Natural killer cell (primary cell): ENCODE measurements around the gene SH3RF2. TPM values are rescaled to one million over a fixed set of nuclear protein-coding genes. Genes with fewer than 3 reads are reported as not detected.
"Not testable (repeated sequence)": the region's sequence is repeated elsewhere in the genome, so short reads cannot be mapped to it uniquely, and the experiment has no call there.

ENCODE experiments used
- ATAC-seq, 3 donors: fragments of 150-1000 bp in 2 of 3; fragments of 200-7000 bp in 1 of 3; cut with Tn5 transposase; 1 replicate in 1 of 3; 2 replicates in 2 of 3; pipeline ENCODE4 v1.10.0; 2021; ENCODE audit warnings: mild to moderate bottlenecking in 2 of 3, moderate library complexity in 2 of 3
- DNase-seq, 2 donors: peaks; one replicate each; pipeline versions ENCODE4 v3.0.0 to v3.0.0-alpha.2; 2013 to 2021; ENCODE audit warnings: mixed read lengths in 1 of 2
- H3K27ac ChIP-seq: one replicate; pipeline ENCODE4 v1.5.1; 2013; ENCODE audit warnings: mild to moderate bottlenecking, low read length
- H3K27me3 ChIP-seq: one replicate; pipeline ENCODE4 v1.6.1; 2013; ENCODE audit warnings: low read length; ENCODE audit not compliant: control insufficient read depth, insufficient read depth
- H3K36me3 ChIP-seq: one replicate; pipeline ENCODE4 v1.6.1; 2013; ENCODE audit warnings: low read length; ENCODE audit not compliant: control insufficient read depth, insufficient read depth
- H3K4me1 ChIP-seq: one replicate; pipeline ENCODE4 v1.6.1; 2013; ENCODE audit warnings: low read length; ENCODE audit not compliant: control insufficient read depth, insufficient read depth
- H3K4me3 ChIP-seq: one replicate; pipeline ENCODE4 v1.5.1; 2013; ENCODE audit warnings: low read length
- H3K9me3 ChIP-seq: one replicate; pipeline ENCODE4 v1.6.1; 2013; ENCODE audit warnings: low read length; ENCODE audit not compliant: control insufficient read depth, insufficient read depth
- H3K27ac Mint-ChIP-seq, 2 donors: one replicate each; pipeline ENCODE4 v1.8.0; 2022; ENCODE audit warnings: mild to moderate bottlenecking in 2 of 2, mixed read lengths in 2 of 2, moderate library complexity in 1 of 2
- H3K27me3 Mint-ChIP-seq, 2 donors: one replicate each; pipeline ENCODE4 v1.8.0; 2022; ENCODE audit warnings: low read depth in 2 of 2, mixed read lengths in 2 of 2
- H3K36me3 Mint-ChIP-seq: one replicate; pipeline ENCODE4 v1.8.0; 2022; ENCODE audit warnings: mixed read lengths
- H3K4me1 Mint-ChIP-seq, 2 donors: one replicate each; pipeline ENCODE4 v1.8.0; 2022; ENCODE audit warnings: mixed read lengths in 2 of 2
- H3K4me3 Mint-ChIP-seq: one replicate; pipeline ENCODE4 v1.8.0; 2022; ENCODE audit warnings: mild to moderate bottlenecking, moderate library complexity, mixed read lengths
- H3K9me3 Mint-ChIP-seq, 2 donors: one replicate each; pipeline ENCODE4 v1.8.0; 2022; ENCODE audit warnings: mixed read lengths in 2 of 2
- CTCF ChIP-seq: fragments of 200-600 bp; IDR thresholded peaks from one replicate; pipeline ENCODE4 v1.8.0; 2022; ENCODE audit warnings: antibody characterized with exemption
- WGBS: methylation state at CpG from one replicate; pipeline ENCODE4 v1.1.7; 2013; ENCODE audit warnings: missing lambda C conversion rate; ENCODE audit not compliant: insufficient coverage; 5-methylcytosine and 5-hydroxymethylcytosine counted together
- intact Hi-C: fragments of 100-400 bp; cut with micrococcal nuclease; formaldehyde crosslinking; loops from one replicate; pipeline ENCODE4 v1.14.2; 2022
- total RNA-seq, 4 donors: library from RNA; stranded (reverse); fragments of 120-200 nt in 1 of 4; gene quantifications; one replicate each; pipeline versions ENCODE4 v1.2.3 to v1.2.4, GENCODE V29; 2013 to 2022

Gene SH3RF2
- total RNA-seq, 3 donors from 2014 or later (not counting 1 experiment from before 2014, with no cell fraction given): 0.28 to 0.35 TPM; not detected in 1

DNA sequence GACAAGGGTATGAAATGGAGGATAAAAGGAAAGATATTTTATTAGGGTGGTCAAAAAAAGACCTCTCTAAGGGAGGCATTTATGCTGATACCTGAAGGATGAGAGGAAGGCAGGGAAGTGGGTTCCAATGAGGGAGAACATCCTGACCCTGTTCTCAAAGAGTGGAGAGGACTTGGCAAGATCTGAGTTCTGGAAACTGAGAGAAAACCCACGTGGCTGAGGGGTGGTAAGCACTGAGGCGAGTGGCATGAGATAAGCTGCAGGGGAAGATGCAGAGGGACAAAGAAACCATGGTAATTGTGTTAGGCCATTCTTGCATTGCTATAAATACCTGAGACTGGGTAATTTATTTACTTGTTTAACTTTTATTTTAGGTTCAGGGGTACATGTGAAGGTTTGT, 16.8 kb downstream of the SH3RF2 start:
- TF ChIP-seq CTCF: no peak
- Mint-ChIP-seq H3K4me3 (no peak overlapping the region), H3K36me3 (no peaks in the 10 kb centered on the region), H3K27ac (no peak overlapping the region), H3K4me1 (no peaks in the 10 kb centered on the region), H3K9me3 (no peaks in the 10 kb centered on the region), H3K27me3 (peaks cover 0 to 7% of the 10 kb centered on the region in 2 donors)
- H3K4me3 ChIP-seq: no peak overlapping the region
- ATAC-seq (no peak), DNase-seq (no peak)
- H3K27ac ChIP-seq: no peak overlapping the region
- no peaks in the 10 kb centered on the region for H3K4me1 ChIP-seq
- no peaks in the 10 kb centered on the region for H3K27me3 ChIP-seq
- intact Hi-C loops: no loop called here
- whole genome bisulfite sequencing: 77% methylated on average over 2 of the region's 2 CpGs
- no peaks in the 10 kb centered on the region for H3K36me3 ChIP-seq
- no peaks in the 10 kb centered on the region for H3K9me3 ChIP-seq

DNA sequence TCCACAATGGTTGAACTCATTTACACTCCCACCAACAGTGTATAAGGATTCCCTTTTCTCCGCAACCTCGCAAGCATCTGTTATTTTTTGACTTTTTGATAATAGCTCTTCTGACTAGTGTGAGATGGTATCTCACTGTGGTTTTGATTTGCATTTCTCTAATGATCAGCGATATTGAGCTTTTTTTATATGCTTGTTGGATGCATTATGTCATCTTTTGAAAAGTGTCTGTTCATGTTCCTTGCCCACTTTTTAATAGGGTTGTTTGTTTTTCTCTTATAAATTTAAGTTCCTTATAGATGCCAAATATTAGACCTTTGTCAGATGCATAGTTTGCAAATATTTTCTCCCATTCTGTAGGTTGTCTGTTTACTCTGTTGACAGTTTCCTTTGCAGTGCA, 17.8 kb downstream of the SH3RF2 start:
- H3K4me1 Mint-ChIP-seq, H3K27me3 Mint-ChIP-seq, H3K4me1 ChIP-seq, H3K27me3 ChIP-seq, H3K36me3 ChIP-seq, H3K27ac ChIP-seq, ATAC-seq, H3K27ac Mint-ChIP-seq, H3K36me3 Mint-ChIP-seq, H3K9me3 Mint-ChIP-seq, H3K4me3 Mint-ChIP-seq, H3K4me3 ChIP-seq, intact Hi-C loops, DNase-seq, H3K9me3 ChIP-seq: not testable (repeated sequence)
- WGBS: 69% methylated on average over 3 of the region's 3 CpGs

DNA sequence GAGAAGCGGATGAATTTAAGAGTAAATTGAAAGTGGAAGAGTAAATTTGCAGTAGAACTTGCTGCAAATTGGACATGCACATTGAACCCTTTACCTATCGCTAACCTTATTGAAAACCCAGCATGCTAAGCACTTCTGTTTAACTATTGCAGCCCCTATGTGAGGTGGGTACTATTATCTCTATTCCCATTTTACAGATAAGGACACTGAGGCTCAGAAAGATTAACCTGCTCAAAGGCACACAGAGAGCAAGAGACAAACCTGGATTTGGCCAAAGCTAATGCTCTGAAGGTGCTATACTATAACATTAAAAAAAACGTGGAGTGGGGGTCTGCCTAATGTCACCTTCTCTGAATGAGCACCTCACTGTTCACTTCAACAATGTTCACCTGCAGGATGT, 21.0 kb downstream of the SH3RF2 start:
- Histone ChIP-seq H3K27ac (no peak overlapping the region), H3K9me3 (no peaks in the 10 kb centered on the region), H3K36me3 (no peaks in the 10 kb centered on the region), H3K4me3 (no peak overlapping the region), H3K27me3 (no peaks in the 10 kb centered on the region), H3K4me1 (no peaks in the 10 kb centered on the region)
- no peak for ATAC-seq
- WGBS: 92% methylated on average over 2 of the region's 3 CpGs
- H3K9me3 Mint-ChIP-seq: no peaks in the 10 kb centered on the region
- intact Hi-C loops: no loop called here
- H3K4me3 Mint-ChIP-seq: no peak overlapping the region
- DNase-seq: no peak
- H3K4me1 Mint-ChIP-seq: no peaks in the 10 kb centered on the region
- H3K36me3 Mint-ChIP-seq: no peaks in the 10 kb centered on the region
- peaks cover 0 to 4% of the 10 kb centered on the region in 2 donors for H3K27me3 Mint-ChIP-seq
- no peak for TF ChIP-seq CTCF
- no peak overlapping the region for H3K27ac Mint-ChIP-seq

DNA sequence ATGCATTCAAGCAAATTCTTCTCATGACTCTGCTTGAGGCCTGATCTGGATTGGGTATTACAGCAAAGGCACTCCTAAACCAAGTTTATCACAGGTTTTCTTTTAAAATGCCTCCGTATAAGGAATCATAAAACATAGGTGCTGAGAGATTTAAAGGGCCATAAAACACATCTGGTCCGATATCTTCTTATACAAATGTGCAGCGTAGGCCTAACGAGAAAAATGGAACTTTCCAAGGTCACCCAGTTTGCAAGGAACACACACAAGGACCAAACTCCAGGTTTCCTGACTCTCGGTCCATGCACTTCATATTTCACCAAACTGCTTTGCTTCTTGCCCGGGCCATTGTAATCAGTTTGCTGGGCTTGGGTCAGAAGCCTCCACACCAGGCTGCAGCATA, 22.1 kb downstream of the SH3RF2 start:
- no peak for ATAC-seq

More for the DNA sequence above, 22.1 kb downstream of the SH3RF2 start:
- TF ChIP-seq CTCF: no peak
- no peak overlapping the region for H3K27ac Mint-ChIP-seq
- no peak overlapping the region for H3K4me3 ChIP-seq
- no peak overlapping the region for H3K4me3 Mint-ChIP-seq
- H3K4me1 ChIP-seq: no peaks in the 10 kb centered on the region
- H3K9me3 ChIP-seq: no peaks in the 10 kb centered on the region
- peaks cover 0 to 4% of the 10 kb centered on the region in 2 donors for H3K27me3 Mint-ChIP-seq
- H3K36me3 Mint-ChIP-seq: no peaks in the 10 kb centered on the region
- DNase-seq: no peak
- H3K27me3 ChIP-seq: no peaks in the 10 kb centered on the region
- intact Hi-C loops: no loop called here
- 94% methylated on average over 6 of the region's 6 CpGs for WGBS
- no peak overlapping the region for H3K27ac ChIP-seq
- H3K36me3 ChIP-seq: no peaks in the 10 kb centered on the region
- H3K9me3 Mint-ChIP-seq: no peaks in the 10 kb centered on the region
- no peaks in the 10 kb centered on the region for H3K4me1 Mint-ChIP-seq
